GM19397 (cell line): Measurements from ENCODE around the gene HAGHL.
"Not testable (repeated sequence)": the region's sequence is repeated elsewhere in the genome, so short reads cannot be mapped to it uniquely, and the experiment has no call there.

Source experiments
- ATAC-seq: cut with Tn5 transposase; IDR thresholded peaks from one replicate; pipeline ENCODE4 v1.9.1; 2021; ENCODE audit warnings: mild to moderate bottlenecking, moderate library complexity; ENCODE audit not compliant: unreplicated experiment

The HAGHL gene

DNA sequence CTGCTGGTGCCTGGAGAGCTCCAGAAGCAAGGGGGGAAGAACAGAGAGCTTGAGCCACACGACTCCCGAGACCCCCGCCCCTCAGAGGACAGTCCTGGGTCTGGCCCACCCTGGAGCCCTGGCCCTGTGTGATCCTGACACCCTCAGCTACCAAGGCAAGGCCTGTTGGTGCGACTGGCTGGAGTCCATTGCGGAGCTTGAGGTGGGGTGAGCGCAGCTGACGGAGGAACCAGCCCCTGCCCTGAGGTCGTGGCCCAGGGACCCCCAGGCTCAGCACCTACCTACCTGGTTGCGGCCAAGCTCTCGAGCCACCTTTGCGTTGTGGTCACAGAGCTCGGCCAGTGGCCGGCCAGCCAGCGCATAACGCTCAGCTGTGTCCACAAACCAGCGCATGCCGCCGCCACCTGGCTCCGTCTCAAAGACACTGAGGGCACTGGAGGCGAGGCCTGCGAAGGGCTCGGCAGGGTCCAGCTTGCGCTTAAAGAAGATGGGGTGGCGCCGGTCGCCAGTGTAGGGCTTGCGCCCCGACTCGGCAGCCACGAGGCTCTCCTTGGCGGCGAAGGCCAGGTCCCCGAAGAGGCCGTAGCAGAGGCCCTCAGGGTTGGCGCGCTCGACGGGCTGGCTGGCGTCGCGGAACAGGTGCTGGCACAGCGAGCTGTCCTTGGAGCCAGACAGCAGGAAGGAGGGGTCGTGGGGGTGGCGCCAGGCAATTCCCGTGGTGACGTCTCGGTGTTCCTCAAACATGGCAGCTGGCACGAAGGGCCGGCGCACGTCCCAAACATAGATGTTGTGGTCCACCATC, 40.2 kb upstream of the HAGHL start:
- ATAC-seq, result no peak

DNA sequence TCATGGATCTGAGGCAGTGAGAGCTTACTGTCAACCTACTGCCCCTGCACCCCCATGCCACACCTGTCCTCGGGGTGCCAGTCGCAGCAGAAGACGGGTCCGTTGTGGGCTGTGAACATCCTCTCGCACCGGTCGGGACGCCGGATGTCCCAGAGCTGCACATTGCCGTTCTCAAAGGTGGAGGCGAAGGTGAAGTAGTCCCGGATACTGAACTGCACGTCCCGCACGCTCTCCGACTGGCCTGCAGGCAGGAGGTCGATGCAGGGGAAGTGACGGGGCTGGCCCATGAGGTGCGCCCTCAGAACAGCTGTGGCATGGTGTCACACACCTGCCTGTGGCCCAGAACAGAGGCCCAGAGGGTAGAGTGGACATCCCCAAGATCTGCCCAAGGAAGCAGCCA, 39.4 kb upstream of the HAGHL start:
- ATAC-seq, result no peak

GRCh38 chr16:689175-689897, 37.6 kb upstream of the HAGHL start:
- no peak for ATAC-seq

DNA sequence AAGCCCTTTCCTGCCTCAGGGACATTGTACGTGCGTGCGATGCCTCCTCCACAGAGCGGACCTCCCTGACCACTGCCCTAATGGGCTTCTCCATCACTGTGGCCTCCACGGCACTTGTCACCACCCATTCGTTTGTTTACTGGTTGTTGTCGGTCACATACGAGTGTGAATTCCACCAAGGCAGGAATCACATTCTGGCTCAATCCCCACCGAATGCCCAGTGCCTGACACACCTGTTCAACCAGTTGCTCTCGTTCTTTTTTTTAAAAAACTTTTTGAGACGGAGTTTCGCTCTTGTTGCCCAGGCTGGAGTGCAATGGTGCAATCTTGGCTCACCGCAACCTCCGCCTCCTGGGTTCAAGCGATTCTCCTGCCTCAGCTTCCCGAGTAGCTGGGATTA, 35.7 kb upstream of the HAGHL start:
- not testable (repeated sequence) for ATAC-seq

DNA sequence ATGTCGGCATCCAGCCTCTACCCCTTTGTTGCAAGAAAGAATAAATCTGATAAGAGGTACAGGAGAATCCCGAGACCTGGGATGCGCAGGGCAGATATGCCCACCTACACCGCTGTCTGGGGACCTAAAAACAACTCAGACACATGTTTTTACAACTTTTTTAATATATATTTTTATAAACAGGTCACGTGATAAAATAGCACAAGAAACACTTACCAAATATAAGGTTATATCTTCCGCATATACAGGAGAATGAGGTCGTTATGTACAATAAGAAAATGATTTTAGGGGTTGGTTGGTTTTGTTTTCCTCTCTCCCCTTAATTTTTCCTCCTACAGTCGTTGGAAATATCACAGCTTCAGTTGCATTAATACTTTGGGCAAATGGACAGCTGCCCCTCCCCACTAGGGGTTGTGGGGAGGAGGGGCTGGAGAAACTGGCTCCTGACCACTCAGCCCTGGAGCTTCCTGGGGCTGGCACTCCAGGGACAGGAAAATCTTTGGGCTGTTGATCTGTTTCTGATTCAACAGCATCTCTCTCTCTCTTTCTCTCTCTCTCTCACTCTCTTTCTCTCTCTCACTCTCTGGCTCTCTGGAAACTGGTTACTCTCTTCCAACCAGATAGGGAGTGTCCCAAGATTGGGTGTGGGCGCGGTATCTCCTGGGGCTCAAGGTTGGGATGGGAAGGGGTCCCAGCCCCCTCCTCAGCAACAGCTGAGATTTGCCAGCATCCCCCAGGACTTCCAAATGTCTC, 34.4 kb upstream of the HAGHL start:
- ATAC-seq, result no peak

DNA sequence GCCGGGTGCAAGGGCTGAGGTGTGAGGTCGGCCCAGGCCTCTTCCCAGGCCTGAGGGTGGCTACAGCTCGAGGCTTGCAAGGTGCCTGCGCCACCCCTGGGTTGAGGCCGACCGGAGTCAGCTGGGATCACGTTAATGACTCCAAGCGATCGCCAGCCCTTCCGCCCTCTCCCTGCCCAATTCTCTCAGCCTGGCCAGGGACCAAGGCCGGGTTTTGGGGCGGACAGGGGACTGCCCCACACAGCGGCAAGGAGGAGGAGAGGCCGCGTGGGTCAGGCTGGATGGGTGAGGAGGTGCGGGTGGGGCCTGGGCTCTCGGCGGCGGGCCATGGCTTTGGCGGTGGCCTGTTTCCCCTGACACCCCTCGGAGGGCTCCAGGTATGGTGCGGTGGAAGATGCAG, 33.5 kb upstream of the HAGHL start:
- ATAC-seq, result no peak

GRCh38 chr16:693766-694165, 33.1 kb upstream of the HAGHL start:
- ATAC-seq, result no peak

DNA sequence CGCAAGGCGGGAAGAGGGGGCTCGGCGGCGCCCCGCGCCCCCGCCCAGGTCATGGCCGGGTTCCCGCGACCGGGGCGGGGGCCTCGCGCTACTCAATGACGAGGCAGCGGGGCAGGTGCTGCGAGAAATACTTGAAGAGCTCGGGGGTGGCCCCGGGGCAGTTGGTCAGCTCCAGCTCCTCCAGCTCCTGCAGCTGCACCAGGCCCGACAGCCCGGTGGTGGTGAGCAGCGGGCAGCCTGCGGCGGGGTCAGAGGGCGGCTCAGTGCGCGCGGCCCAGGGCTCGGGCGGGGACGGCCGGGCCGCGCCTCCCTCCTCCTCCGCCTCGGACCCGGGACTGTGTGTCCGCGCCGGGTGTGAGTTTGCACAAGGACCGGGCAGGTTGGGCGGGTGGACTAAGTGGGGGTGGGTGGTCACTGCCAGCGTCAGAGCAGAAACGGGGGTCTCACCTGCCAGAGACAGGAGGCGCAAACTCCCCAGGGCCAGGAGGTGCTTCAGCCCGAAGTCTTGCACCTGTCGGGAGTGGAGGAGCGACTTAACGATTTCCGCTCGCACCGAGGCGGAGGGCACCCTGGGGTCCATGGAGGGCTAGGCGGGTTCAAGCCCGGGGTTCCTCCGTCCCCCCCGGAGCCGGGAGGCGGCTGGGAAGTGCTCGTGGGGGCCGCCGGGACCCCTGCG, 32.6 kb upstream of the HAGHL start:
- ATAC-seq, result no peak

- no peak for ATAC-seq
Observed at GRCh38 chr16:694863-695354, 32.0 kb upstream of the HAGHL start.

- no peak for ATAC-seq
Observed at GRCh38 chr16:695355-696089, 31.4 kb upstream of the HAGHL start.

DNA sequence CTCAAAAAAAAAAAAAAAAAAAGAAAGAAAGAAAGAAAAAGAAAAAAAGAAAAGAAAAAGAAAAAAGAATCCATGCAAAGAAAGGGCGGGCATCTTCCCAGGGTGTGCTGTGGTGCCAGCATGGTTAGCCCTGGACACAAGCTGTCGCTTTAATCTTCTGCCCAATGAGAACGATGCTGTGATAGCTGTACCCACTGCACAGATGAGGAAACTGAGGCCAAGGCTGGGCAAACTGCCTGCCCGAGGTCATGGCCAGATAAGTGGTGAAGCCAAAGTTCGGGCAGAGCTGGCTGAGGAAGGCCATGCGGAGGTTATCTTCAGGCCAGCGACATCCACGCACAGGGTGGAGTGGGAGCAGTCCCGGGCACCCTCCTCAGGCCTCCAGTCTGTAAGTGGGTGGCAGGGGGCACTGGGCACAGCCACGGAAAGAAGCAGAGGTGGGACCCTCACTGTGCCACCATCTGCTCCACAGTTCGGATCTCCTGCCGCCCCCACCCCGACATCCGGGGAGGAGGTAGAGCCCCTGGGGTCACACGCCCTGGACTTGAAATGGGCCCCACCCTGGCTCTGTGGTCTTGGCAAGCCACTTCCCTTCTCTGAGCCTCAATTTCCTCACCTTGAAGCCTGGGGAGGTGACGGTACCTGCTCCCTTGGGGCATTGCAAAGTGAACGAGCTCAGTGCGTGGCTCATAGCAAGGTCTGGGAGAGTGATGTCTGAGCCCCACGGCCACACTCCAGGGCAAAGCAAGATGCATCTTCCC, 27.8 kb upstream of the HAGHL start:
- ATAC-seq, result no peak

DNA sequence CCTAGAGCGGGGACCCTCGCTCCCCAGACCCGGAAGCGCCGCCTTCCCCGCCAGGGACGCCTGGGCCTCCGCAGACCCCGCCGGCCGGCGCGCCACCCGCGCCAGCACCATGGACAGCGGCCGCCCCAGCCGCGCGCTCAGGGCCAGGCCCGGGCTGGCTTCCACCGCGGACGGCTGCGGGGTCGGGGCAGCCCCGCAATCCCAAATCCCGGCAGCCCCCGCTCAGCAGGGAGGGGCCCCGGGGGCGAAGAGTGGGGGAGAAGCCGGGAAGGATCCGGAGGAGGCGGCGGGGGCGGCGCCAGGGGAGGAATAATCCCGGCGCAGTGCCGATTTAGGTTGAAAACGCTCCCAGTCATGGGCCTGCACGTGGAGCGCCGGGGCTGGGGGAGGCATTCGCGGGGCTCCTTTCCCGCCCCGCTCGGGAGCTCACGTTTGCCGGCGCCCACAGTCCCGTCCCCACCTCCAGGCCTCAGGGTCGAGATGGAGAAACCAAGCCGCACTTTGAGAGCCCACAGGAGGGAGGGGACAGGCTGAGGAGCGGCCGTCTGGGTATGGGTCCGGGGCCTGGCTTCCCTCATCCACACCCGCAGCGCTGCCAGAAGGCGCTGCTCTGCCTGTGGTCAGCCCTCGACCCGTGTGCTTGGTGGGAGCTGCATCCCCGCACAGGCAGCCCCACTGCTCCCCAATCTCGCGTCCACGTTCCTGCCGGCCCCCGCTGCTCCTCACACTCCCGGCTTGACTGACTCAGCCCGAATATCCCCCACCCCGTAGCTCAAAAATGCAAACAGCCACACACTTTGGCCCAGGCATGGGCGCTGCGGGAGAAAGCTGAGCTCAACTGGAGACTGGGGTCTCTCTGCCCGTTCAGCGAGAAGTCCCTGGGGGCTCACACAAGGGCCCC, 26.0 kb upstream of the HAGHL start:
- ATAC-seq, result no peak

GRCh38 chr16:702341-702740, 24.6 kb upstream of the HAGHL start:
- no peak for ATAC-seq

DNA sequence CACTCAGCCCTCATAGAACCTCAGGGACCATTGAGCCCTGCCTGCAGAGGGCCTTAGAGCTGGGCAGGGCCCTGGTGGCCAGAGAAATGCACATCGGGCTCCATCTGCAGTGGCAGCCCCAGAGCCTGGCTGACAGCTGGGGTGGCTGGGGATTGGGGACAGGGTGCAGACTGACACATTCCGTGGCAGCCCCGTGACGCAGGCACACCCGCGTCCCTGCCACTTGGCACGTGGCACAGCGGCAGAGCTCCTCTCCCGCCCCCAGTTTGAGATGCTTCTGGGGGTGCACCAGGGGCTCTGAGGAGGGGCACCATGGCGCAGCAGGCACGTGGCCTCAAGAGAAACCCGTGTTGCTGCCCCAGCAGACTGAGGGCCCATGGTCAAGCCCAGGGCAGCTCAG, 23.5 kb upstream of the HAGHL start:
- no peak for ATAC-seq

- no peak for ATAC-seq
Observed at GRCh38 chr16:704047-704446, 22.9 kb upstream of the HAGHL start.

DNA sequence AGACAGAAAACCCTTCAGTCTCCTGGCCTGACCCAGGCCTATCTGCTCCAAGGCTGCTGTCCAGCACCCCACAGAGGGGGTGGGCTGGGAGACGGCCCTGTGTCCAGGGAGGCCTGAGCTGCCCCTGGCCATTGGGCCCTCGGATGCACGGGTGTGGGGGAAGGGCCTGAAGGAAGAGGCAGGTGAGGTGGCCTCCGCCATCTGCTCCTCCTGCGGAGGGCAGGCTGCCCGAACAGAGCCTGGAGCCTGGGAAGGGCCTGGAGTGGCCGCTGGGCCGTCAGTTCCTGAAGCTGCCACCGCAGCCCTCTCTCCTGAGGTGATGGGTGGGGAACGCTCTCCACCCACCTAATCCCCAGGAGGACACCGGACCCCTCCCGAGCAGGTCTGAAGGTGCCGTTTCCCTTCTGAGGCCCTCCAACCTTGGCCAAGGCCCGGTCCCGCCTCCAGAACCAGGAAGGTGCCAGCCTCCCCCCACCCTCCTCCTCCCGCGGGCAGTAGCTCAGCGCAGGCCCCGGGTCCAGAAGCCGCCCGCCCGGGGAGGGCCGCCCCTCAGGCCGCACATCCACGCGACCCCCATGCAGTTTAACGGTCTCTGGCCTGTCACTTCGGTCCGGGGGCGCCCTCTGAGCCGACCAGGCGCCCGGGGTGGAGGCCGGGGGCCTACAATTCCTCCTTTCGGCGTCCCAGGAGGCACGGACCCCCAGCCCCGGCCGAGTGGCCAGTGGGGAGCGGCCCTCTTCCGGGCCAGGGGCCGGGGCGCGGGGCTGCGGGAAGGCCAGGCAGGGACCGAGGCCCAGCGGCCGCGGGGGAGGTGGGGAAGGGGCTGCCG, 22.1 kb upstream of the HAGHL start:
- no peak for ATAC-seq

DNA sequence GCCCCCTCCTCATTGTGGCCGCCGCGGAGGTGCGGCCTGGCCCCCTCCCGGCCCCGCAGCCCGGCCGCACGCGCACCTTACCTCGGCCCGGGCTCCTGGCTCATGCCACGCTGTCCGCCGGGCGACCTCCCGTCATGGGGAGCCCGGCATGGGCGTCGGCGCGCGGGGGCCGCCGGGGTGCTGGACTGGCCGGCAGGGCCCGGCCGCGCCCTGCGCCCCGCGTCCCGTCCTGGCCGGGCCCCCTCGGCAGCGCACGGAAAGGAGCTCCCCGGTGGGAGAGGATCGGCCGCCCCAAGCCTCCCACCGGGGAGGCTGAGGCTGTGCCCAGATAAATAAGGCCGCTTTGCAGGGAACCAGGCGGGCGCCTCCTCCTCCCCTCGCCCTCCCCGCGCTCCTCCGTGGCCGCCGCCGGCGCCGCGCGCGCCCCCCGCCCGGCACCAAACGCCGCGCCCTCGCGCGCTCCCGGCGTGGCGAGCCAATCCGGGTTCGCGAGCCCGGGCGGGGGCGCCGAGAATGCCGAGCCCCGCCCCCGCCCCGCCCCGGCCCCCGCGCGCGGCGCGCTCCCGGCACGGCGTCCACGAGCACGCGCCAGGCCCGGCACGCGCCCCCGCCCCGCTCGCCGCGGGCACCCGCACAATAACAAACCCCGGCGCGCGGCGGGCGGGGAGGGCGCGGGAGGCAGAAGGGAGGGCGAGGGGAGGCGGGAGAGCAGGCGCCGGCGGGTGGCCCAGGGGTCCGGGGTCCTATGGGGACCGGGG, 21.3 kb upstream of the HAGHL start, which contains the start of gene FBXL16:
Gene FBXL16, minus strand, starts transcription at position 371 of the 758 bp plus-strand sequence. CDS start 8,396 bp downstream, outside the sequence.
- ATAC-seq, result no peak
